Lower leg skin (tissue), 4 donors: Measurements from ENCODE around the gene MSI1. TPM values are rescaled to one million over a fixed set of nuclear protein-coding genes. Genes with fewer than 3 reads are reported as not detected.

Source experiments
- DNase-seq, 2 donors: peaks; one replicate each; pipeline ENCODE4 v3.0.0-alpha.2; 2019; ENCODE audit warnings: low spot score in 2 of 2
- H3K4me3 ChIP-seq: fragments of 200-600 bp; sonication (generic); 2 replicates; pipeline ENCODE4 v1.5.1; 2017; ENCODE audit warnings: mild to moderate bottlenecking, low read depth; ENCODE audit not compliant: poor library complexity, severe bottlenecking
- CTCF ChIP-seq, 3 donors: fragments of 450-650 bp; IDR thresholded peaks; one replicate each; pipeline ENCODE4 v1.5.1; 2016; ENCODE audit warnings: antibody characterized with exemption in 3 of 3, mild to moderate bottlenecking in 3 of 3, moderate library complexity in 2 of 3
- POLR2A ChIP-seq, 2 donors: fragments of 450-650 bp; IDR thresholded peaks; one replicate each; pipeline ENCODE4 v1.6.1; 2016 to 2017; ENCODE audit warnings: antibody characterized with exemption in 2 of 2, mild to moderate bottlenecking in 1 of 2, moderate library complexity in 1 of 2
- WGBS, 2 donors: methylation state at CpG; one replicate each; pipeline ENCODE4 v1.1.5; 2018; 5-methylcytosine and 5-hydroxymethylcytosine counted together
- intact Hi-C: fragments of 100-400 bp; cut with DNase I; formaldehyde crosslinking; loops from one replicate; pipeline ENCODE4 v1.15.0; 2023; ENCODE audit warnings: low total_unique reads
- total RNA-seq, 4 donors: library from RNA; depleted of rRNA; stranded (reverse); fragments of >200 nt; gene quantifications; one replicate each; pipeline ENCODE4 v1.1.0, GENCODE V29; 2016

Gene MSI1
- total RNA-seq, 4 donors from 2014 or later = 0.07 to 0.39 TPM; not detected in 2

DNA sequence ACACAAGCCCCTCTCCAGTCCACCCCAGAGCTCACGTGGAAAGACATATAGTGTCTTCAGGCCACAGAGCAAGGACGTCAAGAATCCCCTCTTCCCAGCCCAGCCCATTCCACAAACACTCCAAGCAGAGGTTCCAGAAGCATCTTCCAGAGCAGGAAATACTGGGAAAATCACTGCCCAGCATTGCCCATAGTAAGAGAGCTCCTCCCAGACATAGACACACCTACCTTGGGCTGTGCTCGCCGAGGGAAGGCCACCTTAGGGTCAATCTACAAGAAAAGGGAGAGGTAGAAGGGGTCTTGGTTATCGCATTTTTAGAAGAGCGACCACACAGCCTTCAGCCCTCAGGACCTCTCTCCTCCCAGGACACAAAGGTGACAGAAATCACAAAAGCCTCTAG, 4.5 kb downstream of the MSI1 start:
- TF ChIP-seq CTCF (IDR thresholded peaks at IDR 0.05) = no peak
- no peak for TF ChIP-seq POLR2A (IDR thresholded peaks at IDR 0.05)
- WGBS, 2 donors = 70 to 76% methylated on average over 6 of the region's 6 CpGs
- H3K4me3 ChIP-seq = no peak overlapping the region
- intact Hi-C loops = no loop called here
- no peak for DNase-seq

GRCh38 chr12:120363274-120363855, 5.6 kb downstream of the MSI1 start:
- WGBS, 2 donors = 75 to 78% methylated on average over 9 of the region's 9 CpGs
- DNase-seq = no peak
- intact Hi-C loops = no loop called here
- no peak overlapping the region for H3K4me3 ChIP-seq
- TF ChIP-seq CTCF (IDR thresholded peaks at IDR 0.05) (no peak), POLR2A (IDR thresholded peaks at IDR 0.05) (no peak)

DNA sequence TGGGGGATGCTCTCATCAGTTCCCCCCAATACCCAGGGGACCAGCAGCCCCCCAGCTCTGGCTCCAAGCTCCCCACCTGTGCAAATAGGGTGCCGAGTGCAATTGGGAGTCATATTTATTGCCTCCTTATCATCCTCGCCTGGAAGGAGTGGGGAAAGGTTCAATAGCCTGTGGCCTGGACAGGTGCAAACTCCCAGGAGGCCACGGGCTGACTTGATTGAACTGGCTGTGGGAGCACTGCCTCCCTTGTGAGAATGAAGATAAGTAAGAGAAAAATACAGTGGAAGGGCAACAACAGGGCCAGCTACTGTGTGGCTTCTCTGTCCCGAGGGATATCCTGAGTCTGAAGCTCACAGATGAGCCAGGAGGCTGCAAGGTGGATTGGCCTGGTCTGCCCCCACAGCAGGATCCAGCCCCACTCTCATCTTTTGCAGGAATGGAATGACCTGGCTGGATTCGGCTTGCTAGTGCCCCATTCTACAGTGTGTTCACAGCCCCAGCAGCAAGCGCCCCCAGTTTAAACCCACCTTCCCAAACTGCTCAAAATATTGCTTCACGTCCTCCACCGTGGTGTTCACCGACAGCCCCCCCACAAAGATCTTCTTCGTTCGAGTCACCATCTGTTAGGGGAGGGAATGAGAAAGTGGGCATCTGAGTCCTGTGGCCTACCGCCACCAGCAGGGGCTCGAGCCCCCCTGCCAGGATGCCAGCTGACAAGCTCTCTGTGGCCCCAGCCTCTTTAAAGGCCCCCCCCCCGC, 6.3 kb downstream of the MSI1 start:
- WGBS, 2 donors = 83 to 90% methylated on average over 14 of the region's 14 CpGs
- no peak overlapping the region for H3K4me3 ChIP-seq
- no peak for DNase-seq
- intact Hi-C loops = no loop called here
- TF ChIP-seq POLR2A (IDR thresholded peaks at IDR 0.05) (no peak), CTCF (IDR thresholded peaks at IDR 0.05) (no peak)

DNA sequence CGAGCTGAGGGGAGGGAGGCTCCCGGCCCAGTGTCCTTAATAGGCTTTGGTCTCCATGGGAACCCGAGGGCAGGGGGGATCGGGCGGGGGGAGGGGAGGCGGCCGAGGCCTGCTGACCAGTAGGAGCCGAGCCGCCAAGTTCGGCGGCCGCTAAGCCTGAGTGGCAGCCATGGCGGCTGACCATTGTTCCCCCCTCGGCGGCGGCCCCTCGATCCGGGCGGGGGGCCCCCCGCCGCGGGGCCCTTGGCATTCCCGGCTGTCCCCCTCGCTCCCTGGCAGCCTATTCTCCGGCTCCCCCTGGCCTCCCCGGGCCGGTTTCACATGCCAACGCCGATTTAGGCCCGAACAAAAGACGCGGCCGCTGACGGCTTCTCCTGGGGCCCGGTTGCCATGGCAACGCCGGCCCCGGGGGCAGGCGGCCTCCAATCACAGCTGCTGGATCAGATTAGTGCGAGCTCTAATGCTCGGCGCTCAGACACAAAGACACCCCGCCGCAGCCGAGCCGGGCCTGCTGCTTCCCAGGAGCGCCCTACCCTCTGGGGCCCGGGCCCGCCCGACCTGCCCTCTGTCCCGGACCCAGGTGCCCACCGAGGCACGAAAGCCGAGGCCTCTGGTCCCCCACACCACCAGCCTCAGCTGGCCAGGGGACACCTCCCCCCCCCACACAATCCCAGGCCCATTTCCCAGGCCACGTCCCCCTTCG, 7.3 kb downstream of the MSI1 start:
- WGBS, 2 donors = 24 to 46% methylated on average over 18 to 26 of the region's 56 CpGs
- no peak overlapping the region for H3K4me3 ChIP-seq
- DNase-seq = no peak
- intact Hi-C loops = no loop called here
- TF ChIP-seq CTCF (IDR thresholded peaks at IDR 0.05) (no peak), POLR2A (IDR thresholded peaks at IDR 0.05) (no peak)

- intact Hi-C loops = no loop called here
Measured at GRCh38 chr12:120359128-120359527, 9.8 kb downstream of the MSI1 start.

More at GRCh38 chr12:120359128-120359527, 9.8 kb downstream of the MSI1 start:
- no peak for TF ChIP-seq POLR2A (IDR thresholded peaks at IDR 0.05)
- no peak for TF ChIP-seq CTCF (IDR thresholded peaks at IDR 0.05)
- no peak overlapping the region for H3K4me3 ChIP-seq
- DNase-seq = no peak
- 81 to 100% methylated on average over 1 of the region's 1 CpG for WGBS, 2 donors
